NT2/D1 (cell line): Measurements from ENCODE around the gene GRAMD2B.

Experiments used
- DNase-seq: peaks from one replicate; pipeline ENCODE4 v3.0.0-alpha.2; 2011; ENCODE audit warnings: low read depth, low spot score
- H3K27me3 ChIP-seq: 2 replicates; pipeline ENCODE4 v1.6.0; 2011; ENCODE audit warnings: mild to moderate bottlenecking; ENCODE audit not compliant: insufficient read length, insufficient read depth
- H3K36me3 ChIP-seq: 2 replicates; pipeline ENCODE4 v1.6.1; 2011; ENCODE audit warnings: mild to moderate bottlenecking, low read length, mixed read lengths; ENCODE audit not compliant: insufficient read depth, insufficient read length
- H3K4me1 ChIP-seq: 2 replicates; pipeline ENCODE4 v1.5.1; 2011; ENCODE audit not compliant: insufficient read depth, insufficient read length
- H3K4me3 ChIP-seq: 2 replicates; pipeline ENCODE4 v1.5.1; 2011; ENCODE audit warnings: low read depth; ENCODE audit not compliant: insufficient read length
- H3K9ac ChIP-seq: 2 replicates; pipeline ENCODE4 v1.6.0; 2011; ENCODE audit warnings: low read depth; ENCODE audit not compliant: insufficient read length
- H3K9me3 ChIP-seq: 2 replicates; pipeline ENCODE4 v1.5.1; 2011; ENCODE audit warnings: mild to moderate bottlenecking, low read length; ENCODE audit not compliant: insufficient read depth
- SUZ12 ChIP-seq: IDR thresholded peaks from 2 replicates; pipeline ENCODE4 v1.6.1; 2011; ENCODE audit not compliant: insufficient read length, insufficient read depth; ENCODE audit errors: extremely low read depth
- YY1 ChIP-seq: IDR thresholded peaks from 2 replicates; pipeline ENCODE4 v1.6.1; 2011; ENCODE audit not compliant: insufficient read length, insufficient read depth
- ZNF274 ChIP-seq: IDR thresholded peaks from 2 replicates; pipeline ENCODE4 v1.6.1; 2011; ENCODE audit warnings: mild to moderate bottlenecking, low read depth, low read length

GRAMD2B gene

DNA sequence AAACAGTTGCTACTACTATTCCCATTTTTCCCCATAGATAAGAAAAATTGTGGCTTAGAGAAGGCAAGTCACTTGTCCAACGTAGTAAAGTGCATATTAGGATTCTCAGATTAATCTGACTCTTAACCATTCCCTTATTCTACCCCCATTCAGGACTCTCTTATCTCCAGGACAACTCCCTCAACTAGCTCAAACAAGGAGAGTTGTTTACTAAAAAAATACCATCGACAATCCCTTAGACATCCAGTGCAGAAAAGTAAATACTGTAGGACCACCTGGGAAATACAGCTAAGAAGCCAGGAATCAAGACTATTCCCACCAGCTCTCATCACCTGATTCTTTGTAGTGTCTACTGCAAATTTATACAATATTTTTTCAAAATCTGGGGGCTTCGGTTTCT is 9.4 kb upstream of the GRAMD2B start:
- no peak for DNase-seq
- H3K36me3 ChIP-seq = no peaks in the 10 kb centered on the region
- no peaks in the 10 kb centered on the region for H3K27me3 ChIP-seq
- H3K4me1 ChIP-seq = no peaks in the 10 kb centered on the region
- H3K9me3 ChIP-seq = no peaks in the 10 kb centered on the region
- no peak for TF ChIP-seq SUZ12
- TF ChIP-seq ZNF274 = no peak
- TF ChIP-seq YY1 = no peak
- no peak overlapping the region for H3K4me3 ChIP-seq
- H3K9ac ChIP-seq = no peak overlapping the region

DNA sequence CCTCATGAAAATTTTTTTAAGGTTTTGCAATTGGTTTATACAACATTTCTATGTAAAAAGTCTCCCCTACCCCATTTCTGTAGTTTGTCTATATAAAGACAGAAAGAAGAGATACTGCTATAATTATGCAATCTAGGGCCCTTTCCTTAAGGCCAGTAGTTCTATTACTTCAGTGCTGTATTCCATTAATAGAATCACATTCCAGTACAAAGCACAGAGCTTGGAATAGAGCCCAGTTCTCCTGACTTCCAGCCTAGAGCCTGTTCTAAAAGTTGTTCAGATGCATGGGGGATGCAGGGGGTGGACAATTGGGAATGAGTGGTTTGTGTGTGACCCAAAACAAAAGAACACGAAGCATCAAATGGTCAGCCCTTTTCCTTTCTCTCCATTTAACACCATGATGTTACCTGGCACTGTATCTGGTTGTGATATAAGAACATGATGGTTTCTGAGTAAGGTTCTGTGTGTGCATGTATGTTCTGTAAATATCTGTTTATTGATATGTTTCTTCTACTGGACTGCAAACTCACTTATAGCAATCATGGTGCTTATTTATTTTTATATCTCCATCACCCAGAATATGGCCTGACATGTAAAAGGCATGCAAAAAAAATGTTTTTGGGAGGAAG is 8.2 kb upstream of the GRAMD2B start:
- no peaks in the 10 kb centered on the region for H3K4me1 ChIP-seq
- no peaks in the 10 kb centered on the region for H3K36me3 ChIP-seq
- H3K27me3 ChIP-seq = no peaks in the 10 kb centered on the region
- no peak for TF ChIP-seq YY1
- TF ChIP-seq SUZ12 = no peak
- no peak for TF ChIP-seq ZNF274
- no peak for DNase-seq
- no peak overlapping the region for H3K4me3 ChIP-seq
- H3K9ac ChIP-seq = no peak overlapping the region
- no peaks in the 10 kb centered on the region for H3K9me3 ChIP-seq

DNA sequence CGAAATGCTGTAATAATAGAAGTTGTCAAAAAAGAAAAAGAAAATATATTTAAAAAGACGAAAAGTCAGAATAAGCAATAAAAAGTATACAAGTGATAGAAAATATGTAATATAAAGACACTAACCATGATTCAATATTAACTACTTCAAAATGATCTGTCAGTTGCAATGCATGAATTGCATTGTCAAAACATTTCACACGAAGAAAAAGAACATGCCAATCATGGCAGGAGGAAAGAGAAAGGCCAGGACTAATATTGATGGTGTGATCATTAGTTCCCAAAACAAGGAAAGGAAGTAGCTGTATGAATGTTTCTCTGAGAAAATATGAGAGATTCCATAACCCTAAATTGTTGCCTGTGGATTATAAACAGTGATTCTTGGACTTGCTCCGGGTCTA is 7.4 kb upstream of the GRAMD2B start:
- H3K9me3 ChIP-seq = no peaks in the 10 kb centered on the region
- no peaks in the 10 kb centered on the region for H3K36me3 ChIP-seq
- TF ChIP-seq ZNF274 (no peak), YY1 (no peak), SUZ12 (no peak)

DNA sequence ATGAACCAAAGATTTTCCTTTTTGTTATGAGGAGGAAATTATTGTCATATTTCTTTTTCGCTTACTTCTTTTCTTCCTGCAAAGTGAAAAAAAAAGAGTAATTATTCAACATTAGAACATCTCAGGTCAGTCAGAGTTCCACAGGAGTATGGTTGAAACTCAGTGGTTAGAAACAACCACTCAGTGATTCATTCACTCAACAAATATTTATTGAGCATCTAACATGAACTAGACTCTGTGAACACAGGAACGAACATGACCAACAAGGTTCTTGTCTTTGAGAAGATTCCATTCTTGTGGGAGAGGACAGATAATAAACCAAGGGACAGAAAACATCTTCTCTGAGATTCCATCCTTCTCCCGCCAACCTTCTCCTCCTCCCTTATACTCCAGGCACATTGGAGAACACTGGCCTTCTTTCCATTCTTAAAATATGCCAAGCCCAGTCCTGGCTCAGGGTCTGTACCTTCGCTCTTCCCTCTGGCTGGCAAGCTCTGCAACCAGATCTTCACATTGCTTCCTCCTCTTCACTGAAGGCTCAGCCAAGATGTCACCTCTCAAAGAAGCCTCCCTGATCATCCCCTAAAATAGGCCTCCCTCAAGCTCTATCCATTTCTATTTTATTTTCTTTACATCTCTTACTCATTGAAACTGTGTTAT is 6.8 kb upstream of the GRAMD2B start:
- TF ChIP-seq YY1 = no peak
- no peak for TF ChIP-seq ZNF274
- no peak for TF ChIP-seq SUZ12
- H3K4me1 ChIP-seq = no peaks in the 10 kb centered on the region
- no peak for DNase-seq
- no peak overlapping the region for H3K4me3 ChIP-seq
- H3K36me3 ChIP-seq = no peaks in the 10 kb centered on the region
- no peaks in the 10 kb centered on the region for H3K27me3 ChIP-seq
- no peaks in the 10 kb centered on the region for H3K9me3 ChIP-seq
- no peak overlapping the region for H3K9ac ChIP-seq

More for the DNA sequence above, 7.4 kb upstream of the GRAMD2B start:
- no peak overlapping the region for H3K9ac ChIP-seq
- no peak for DNase-seq
- H3K4me3 ChIP-seq = no peak overlapping the region
- no peaks in the 10 kb centered on the region for H3K4me1 ChIP-seq
- H3K27me3 ChIP-seq = no peaks in the 10 kb centered on the region

DNA sequence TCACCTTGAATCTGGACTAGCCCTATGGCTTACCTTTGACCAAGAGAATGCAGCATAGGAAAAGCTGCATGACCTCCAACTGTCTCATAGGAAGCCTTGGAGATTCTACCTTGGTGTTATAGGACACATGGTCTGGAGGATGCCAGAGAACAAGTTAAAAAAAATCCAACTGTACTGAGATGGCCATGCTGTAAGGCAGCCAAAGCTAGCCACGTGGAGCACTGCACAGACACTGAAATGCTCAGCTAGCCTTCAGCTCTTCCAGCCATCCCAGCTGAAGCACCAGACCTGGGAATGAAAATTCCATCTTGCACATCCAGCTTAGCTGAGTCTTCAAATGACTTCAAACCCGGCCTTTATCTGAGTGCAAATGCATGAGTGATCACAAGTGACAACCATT is 6.0 kb upstream of the GRAMD2B start:
- no peak overlapping the region for H3K9ac ChIP-seq
- H3K36me3 ChIP-seq = no peaks in the 10 kb centered on the region
- H3K4me3 ChIP-seq = no peak overlapping the region
- TF ChIP-seq ZNF274 = no peak
- no peak for TF ChIP-seq SUZ12
- no peak for TF ChIP-seq YY1
- DNase-seq = no peak
- no peaks in the 10 kb centered on the region for H3K4me1 ChIP-seq
- no peaks in the 10 kb centered on the region for H3K27me3 ChIP-seq
- H3K9me3 ChIP-seq = no peaks in the 10 kb centered on the region

DNA sequence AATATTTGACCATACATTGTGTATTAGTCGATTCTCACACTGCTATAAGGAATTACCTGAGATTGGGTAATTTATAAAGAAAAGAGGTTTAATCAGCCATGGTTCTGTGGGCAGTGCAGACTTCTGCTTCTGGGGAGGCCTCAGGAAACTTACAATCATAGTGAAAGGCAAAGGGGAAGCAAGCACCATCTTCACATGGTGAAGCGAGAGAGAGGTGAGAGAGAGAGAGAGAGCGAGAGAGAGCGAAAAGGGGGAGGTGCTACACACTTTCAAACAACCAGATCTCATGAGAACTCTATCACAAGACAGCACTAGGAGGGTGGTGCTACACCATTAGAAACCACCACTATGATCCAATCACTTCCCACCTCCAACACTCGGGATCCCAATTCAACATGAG is 4.1 kb upstream of the GRAMD2B start:
- no peak overlapping the region for H3K9ac ChIP-seq
- no peaks in the 10 kb centered on the region for H3K9me3 ChIP-seq
- H3K4me3 ChIP-seq = no peak overlapping the region
- H3K4me1 ChIP-seq = no peaks in the 10 kb centered on the region
- TF ChIP-seq SUZ12 (no peak), YY1 (no peak), ZNF274 (no peak)
- no peaks in the 10 kb centered on the region for H3K36me3 ChIP-seq
- DNase-seq = no peak
- H3K27me3 ChIP-seq = no peaks in the 10 kb centered on the region

DNA sequence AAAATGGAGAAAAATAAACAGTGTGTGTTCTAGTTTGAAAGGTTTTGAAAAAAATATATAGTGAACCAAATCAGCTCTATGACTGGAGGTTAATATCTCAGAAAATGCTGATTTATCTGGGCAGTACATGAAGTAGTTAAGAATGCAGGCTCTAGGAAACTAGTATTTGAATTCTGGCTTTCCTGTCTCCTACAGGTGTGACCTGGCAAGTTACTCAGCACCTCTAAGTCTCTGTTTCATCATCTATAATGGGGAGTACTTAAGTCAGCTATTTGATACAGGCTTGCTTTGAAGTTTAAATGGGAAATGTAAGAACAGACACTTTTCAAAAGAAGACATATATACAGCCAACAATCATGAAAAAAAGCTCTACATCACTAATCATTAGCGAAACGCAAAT is 5.2 kb downstream of the GRAMD2B start:
- Histone ChIP-seq H3K36me3 (no peaks in the 10 kb centered on the region), H3K4me3 (no peak overlapping the region), H3K9ac (no peak overlapping the region), H3K9me3 (no peaks in the 10 kb centered on the region), H3K27me3 (peaks cover 4% of the 10 kb centered on the region), H3K4me1 (no peaks in the 10 kb centered on the region)
- DNase-seq = no peak
- TF ChIP-seq ZNF274 (no peak), SUZ12 (no peak), YY1 (no peak)

DNA sequence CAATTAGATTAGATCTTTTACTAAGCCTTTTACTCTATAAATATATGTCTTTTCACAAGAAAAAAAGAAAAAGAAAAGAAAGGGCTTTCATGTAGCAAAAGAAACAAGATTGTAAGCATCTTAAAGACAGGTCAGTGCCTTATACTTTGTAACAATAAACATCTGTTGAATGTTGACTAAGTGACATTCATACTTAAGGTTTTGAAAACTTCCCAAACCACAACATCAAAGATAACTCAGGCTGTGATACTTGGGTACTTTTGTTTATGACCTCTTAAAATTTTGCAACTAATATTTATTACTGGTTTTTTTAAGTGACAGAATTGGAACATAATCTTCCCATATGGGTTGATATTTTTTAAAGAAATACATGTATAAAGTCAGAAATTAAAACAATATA is 7.4 kb downstream of the GRAMD2B start:
- TF ChIP-seq YY1 = no peak
- no peak for TF ChIP-seq ZNF274
- no peak for TF ChIP-seq SUZ12
- Histone ChIP-seq H3K36me3 (no peaks in the 10 kb centered on the region), H3K4me3 (no peak overlapping the region), H3K9ac (no peak overlapping the region), H3K4me1 (no peaks in the 10 kb centered on the region), H3K27me3 (no peaks in the 10 kb centered on the region), H3K9me3 (no peaks in the 10 kb centered on the region)
- DNase-seq = no peak
